ENCODE measurements around the gene DSE.
A peak's percentile ranks its signal among the peaks of the same experiment; 100 is the strongest.

DSE gene

DNA sequence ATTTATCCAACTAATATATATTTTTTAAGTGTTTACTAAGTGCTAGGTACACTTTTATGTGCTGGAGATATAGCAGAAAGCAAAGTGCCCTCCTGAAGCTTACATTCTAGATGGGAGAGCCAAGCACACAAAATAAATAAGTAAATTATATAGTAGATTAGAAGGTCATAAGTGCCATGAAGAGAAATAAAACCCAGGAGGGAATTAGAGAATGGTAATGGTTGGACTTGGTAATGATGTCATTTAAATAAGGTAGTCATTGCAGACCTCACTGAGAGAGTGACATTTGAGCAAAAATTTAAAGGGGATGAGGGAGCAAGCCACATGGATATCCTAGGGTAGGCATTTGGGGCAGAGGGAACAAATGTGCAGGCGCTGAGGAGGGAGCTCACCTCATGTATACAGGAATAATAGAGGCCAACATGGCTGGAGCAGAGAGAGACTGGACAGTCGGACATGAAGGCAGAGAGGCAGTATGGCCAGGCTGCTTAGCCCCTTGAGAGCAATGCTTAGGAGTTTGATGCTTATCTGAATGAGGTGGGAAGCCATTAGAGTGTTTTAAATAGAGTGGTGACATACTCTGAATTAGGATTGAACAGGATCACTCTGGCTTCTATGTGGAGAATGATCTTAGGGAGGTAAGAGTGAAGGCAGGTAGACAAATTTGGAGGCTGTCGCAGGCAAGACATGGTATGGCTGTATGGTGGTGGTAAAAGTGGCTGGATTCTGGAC is 14.1 kb downstream of the DSE start:
- Histone ChIP-seq H3K4me3 (ENCODE audit: low read depth in 1 of 2, low read length in 1 of 2) (no peak overlapping the region), H3K4me1 (ENCODE audit: control insufficient read depth in 1 of 2, insufficient read depth in 1 of 2, low read depth in 1 of 2, low read length in 1 of 2) (peaks cover 12 to 38% of the 10 kb centered on the region in 2 experiments), H3K27me3 (no peaks in the 10 kb centered on the region), H3K27ac (no peak overlapping the region), H3K36me3 (no peaks in the 10 kb centered on the region), H3K9me3 (no peaks in the 10 kb centered on the region)
- TF ChIP-seq, protein P1, sequence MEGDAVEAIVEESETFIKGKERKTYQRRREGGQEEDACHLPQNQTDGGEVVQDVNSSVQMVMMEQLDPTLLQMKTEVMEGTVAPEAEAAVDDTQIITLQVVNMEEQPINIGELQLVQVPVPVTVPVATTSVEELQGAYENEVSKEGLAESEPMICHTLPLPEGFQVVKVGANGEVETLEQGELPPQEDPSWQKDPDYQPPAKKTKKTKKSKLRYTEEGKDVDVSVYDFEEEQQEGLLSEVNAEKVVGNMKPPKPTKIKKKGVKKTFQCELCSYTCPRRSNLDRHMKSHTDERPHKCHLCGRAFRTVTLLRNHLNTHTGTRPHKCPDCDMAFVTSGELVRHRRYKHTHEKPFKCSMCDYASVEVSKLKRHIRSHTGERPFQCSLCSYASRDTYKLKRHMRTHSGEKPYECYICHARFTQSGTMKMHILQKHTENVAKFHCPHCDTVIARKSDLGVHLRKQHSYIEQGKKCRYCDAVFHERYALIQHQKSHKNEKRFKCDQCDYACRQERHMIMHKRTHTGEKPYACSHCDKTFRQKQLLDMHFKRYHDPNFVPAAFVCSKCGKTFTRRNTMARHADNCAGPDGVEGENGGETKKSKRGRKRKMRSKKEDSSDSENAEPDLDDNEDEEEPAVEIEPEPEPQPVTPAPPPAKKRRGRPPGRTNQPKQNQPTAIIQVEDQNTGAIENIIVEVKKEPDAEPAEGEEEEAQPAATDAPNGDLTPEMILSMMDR (IDR thresholded peaks at IDR 0.05), result no peak

- Histone ChIP-seq H3K4me1 (ENCODE audit: control insufficient read depth in 1 of 2, insufficient read depth in 1 of 2, low read depth in 1 of 2, low read length in 1 of 2) (peaks cover 12 to 38% of the 10 kb centered on the region in 2 experiments), H3K27ac (no peak overlapping the region)
- TF ChIP-seq, protein P1 (IDR thresholded peaks at IDR 0.05), result no peak
These were observed 14.7 kb downstream of the DSE start for GRCh38 chr6:116385459-116385802.

GRCh38 chr6:116385921-116386320 is 15.2 kb downstream of the DSE start:
- TF ChIP-seq, protein P1 (IDR thresholded peaks at IDR 0.05), result no peak
- Histone ChIP-seq H3K27ac (no peak overlapping the region), H3K27me3 (no peaks in the 10 kb centered on the region), H3K4me3 (ENCODE audit: low read depth in 1 of 2, low read length in 1 of 2) (no peak overlapping the region), H3K4me1 (ENCODE audit: control insufficient read depth in 1 of 2, insufficient read depth in 1 of 2, low read depth in 1 of 2, low read length in 1 of 2) (peaks cover 12 to 38% of the 10 kb centered on the region in 2 experiments), H3K9me3 (no peaks in the 10 kb centered on the region), H3K36me3 (no peaks in the 10 kb centered on the region)

More at GRCh38 chr6:116385459-116385802, 14.7 kb downstream of the DSE start:
- no peaks in the 10 kb centered on the region for H3K9me3 ChIP-seq
- H3K36me3 ChIP-seq, result no peaks in the 10 kb centered on the region
- no peak overlapping the region for H3K4me3 ChIP-seq (ENCODE audit: low read depth in 1 of 2, low read length in 1 of 2)
- no peaks in the 10 kb centered on the region for H3K27me3 ChIP-seq

DNA sequence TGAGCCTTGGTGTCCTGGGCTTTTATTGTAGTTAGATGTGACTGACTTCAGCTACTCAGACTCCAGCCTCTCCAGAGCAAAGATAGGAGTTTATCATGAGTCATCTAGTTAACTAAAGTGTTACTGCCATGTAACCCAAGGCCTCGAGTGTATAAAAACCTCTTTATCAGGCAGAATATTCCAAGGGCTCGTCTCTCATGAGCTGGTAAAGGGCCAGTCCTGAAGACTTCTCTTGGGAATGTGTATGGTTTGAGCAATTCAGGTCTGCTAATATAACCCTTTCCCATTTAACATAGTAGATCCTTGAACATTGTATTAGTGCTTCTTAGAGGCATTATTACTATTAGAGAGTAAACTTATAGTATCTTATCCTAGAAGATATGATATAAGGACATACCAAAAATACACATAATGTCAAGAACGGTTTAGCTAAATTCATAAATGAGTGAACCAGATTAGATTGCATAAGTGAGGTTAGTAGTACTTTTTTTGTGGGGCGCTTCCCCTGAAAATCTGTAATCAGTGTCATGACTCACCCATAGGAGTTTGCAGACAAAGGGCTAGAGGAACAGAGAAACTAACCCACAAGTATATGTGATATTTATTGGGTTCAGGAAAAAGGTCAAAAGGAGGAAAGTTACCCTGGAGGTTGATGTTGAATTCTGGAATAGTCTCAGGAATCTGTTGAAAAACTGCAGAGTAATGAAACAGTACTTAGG is 16.0 kb downstream of the DSE start:
- H3K9me3 ChIP-seq, result no peaks in the 10 kb centered on the region
- peaks cover 17 to 45% of the 10 kb centered on the region in 2 experiments for H3K4me1 ChIP-seq (ENCODE audit: control insufficient read depth in 1 of 2, insufficient read depth in 1 of 2, low read depth in 1 of 2, low read length in 1 of 2)
- TF ChIP-seq, protein P1 (IDR thresholded peaks at IDR 0.05), result no peak
- no peaks in the 10 kb centered on the region for H3K36me3 ChIP-seq
- no peak overlapping the region for H3K4me3 ChIP-seq (ENCODE audit: low read depth in 1 of 2, low read length in 1 of 2)
- H3K27ac ChIP-seq, result no peak overlapping the region
- H3K27me3 ChIP-seq, result no peaks in the 10 kb centered on the region

DNA sequence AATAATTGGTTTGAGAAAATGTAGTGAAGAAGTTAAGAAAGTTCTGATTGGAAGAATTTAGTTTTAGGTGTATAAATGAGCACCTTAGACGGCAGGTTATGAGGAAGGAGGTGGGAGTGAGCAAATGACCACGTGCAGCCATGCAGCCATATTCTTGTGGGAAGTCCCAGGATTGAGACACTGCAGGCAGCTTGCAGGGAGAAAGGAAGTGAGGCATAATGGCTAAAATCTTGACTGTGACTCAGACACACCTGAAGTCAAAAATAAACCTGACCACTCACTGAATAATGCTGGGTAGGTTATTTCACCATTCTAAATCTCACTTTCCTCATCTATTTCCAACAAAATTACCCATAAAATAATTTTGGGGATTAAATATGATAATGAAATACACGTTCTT is 16.6 kb downstream of the DSE start:
- Histone ChIP-seq H3K27ac (peak overlapping the region; percentile 21), H3K4me1 (ENCODE audit: control insufficient read depth in 1 of 2, insufficient read depth in 1 of 2, low read depth in 1 of 2, low read length in 1 of 2) (peaks cover 23 to 51% of the 10 kb centered on the region in 2 experiments), H3K9me3 (no peaks in the 10 kb centered on the region), H3K27me3 (no peaks in the 10 kb centered on the region), H3K4me3 (ENCODE audit: low read depth in 1 of 2, low read length in 1 of 2) (no peak overlapping the region), H3K36me3 (no peaks in the 10 kb centered on the region)
- TF ChIP-seq, protein P1 (IDR thresholded peaks at IDR 0.05), result no peak
